ENCODE measurements around the gene RPS6KA1. TPM values are rescaled to one million over a fixed set of nuclear protein-coding genes. Genes with fewer than 3 reads are reported as not detected.

Gene RPS6KA1
- total and polyA plus RNA-seq, 2 of the 13 experiments (the other 11 are each of a cell fraction or from before 2014, with no cell fraction given): 19.6 to 24.2 TPM

DNA sequence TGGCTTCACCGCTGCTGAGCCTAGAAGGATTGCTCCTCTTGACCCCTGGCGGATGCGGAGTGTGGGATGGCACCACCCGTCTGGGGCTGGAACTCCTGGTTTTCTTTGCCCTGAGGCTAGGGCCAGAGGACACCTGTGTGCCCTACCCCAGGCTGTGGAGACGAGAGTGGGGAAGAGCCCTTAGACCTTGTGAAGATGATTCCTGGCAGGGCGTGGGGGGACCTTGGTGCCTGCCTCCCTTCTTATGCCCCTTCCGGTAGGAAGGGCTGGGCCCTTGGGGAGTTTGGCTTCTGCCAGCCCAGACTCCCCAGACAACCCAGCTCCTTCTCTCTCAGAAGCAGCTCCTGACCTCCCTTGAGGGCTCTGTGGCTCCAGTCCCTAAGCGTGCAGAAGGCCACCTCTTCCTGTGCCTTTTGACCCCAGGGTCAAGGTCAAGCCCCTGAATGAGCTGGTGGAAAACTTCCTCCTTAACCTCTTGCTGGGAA lies 891 bp downstream of the RPS6KA1 start:
- POLR2A ChIA-PET: interaction anchor here (1.6 to 5.8 kb wide), 2 partner anchors 30 to 98 kb away, joined by 3 to 41 read pairs; partner anchors contain the start of gene DHDDS
- Histone ChIP-seq H3K36me3 (replicated peaks in 1 of 2; ENCODE audit: control insufficient read depth in 1 of 2, insufficient read depth in 2 of 2, low read length in 2 of 2) (no peaks in the 10 kb centered on the region), H3K9me3 (ENCODE audit: low read length) (no peaks in the 10 kb centered on the region), H3K79me2 (ENCODE audit: insufficient read depth, low read length) (peaks cover 22% of the 10 kb centered on the region), H3K9ac (ENCODE audit: insufficient read depth, low read depth, low read length) (peak overlapping the region; percentile 78), H3K27ac (ENCODE audit: extremely low read length, insufficient read depth, low read length) (peak overlapping the region; percentile 47), H4K20me1 (ENCODE audit: insufficient read depth, low read length) (0 out of 2 replicates have a peak, but pooled peaks cover 9% of the 10 kb centered on the region), H3K4me3 (replicated peaks in 1 of 3; ENCODE audit: insufficient read depth in 1 of 3, low read depth in 2 of 3, low read length in 3 of 3) (peak overlapping the region; percentile 62 to 92 (median 89)), H3K4me1 (ENCODE audit: insufficient read depth, low read length) (peaks cover 72% of the 10 kb centered on the region), H3K27me3 (ENCODE audit: control insufficient read depth in 1 of 2, insufficient read depth in 2 of 2, low read length in 2 of 2) (peaks cover 0 to 3% of the 10 kb centered on the region in 2 experiments; a peak in 1 of 5 replicates), H2AFZ (ENCODE audit: low read length) (no peak overlapping the region), H3K4me2 (ENCODE audit: low read depth, low read length) (peak overlapping the region; percentile 93)
- 0% methylated on average over 1 of the region's 8 CpGs for WGBS (ENCODE audit: low lambda C conversion rate)
- FAIRE-seq: no peak
- DNase-seq (ENCODE audit: low spot score): no peak
- intact Hi-C loops (cut with micrococcal nuclease; ENCODE audit: unreplicated experiment) (no loop called here), in situ Hi-C loops (cut with HindIII; ENCODE audit: extremely low pct_ligation_motif_present, low pct_unique_long_range_greater_than_20kb) (no loop called here)
- CTCF ChIA-PET (ENCODE audit: low intra/inter-chr PET ratio, low total read pairs): interaction anchor here (1.2 to 2.3 kb wide), 2 partner anchors 11 to 30 kb away, joined by 3 to 13 read pairs; no protein-coding TSS in a partner anchor
- no TSS peak for BruUV-seq (replicated peaks)
- ATAC-seq: peak; percentile 30
- TF ChIP-seq ZNF10 (CRISPR knock-in tag; IDR thresholded peaks at IDR 0.05; ENCODE audit: borderline replicate concordance, low read depth): no peak
- 0 out of 2 replicates have a peak, but pooled peaks have one; percentile 3 for TF ChIP-seq ZFX (CRISPR knock-in tag; IDR thresholded peaks at IDR 0.05; ENCODE audit: low read depth)
- TF ChIP-seq ZNF776 (CRISPR knock-in tag; IDR thresholded peaks at IDR 0.05): no peak
- no peak for TF ChIP-seq CBFB (CRISPR knock-in tag; IDR thresholded peaks at IDR 0.05)
- TF ChIP-seq, protein P1, sequence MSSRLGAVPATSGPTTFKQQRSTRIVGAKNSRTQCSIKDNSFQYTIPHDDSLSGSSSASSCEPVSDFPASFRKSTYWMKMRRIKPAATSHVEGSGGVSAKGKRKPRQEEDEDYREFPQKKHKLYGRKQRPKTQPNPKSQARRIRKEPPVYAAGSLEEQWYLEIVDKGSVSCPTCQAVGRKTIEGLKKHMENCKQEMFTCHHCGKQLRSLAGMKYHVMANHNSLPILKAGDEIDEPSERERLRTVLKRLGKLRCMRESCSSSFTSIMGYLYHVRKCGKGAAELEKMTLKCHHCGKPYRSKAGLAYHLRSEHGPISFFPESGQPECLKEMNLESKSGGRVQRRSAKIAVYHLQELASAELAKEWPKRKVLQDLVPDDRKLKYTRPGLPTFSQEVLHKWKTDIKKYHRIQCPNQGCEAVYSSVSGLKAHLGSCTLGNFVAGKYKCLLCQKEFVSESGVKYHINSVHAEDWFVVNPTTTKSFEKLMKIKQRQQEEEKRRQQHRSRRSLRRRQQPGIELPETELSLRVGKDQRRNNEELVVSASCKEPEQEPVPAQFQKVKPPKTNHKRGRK (CRISPR knock-in tag; IDR thresholded peaks at IDR 0.05): no peak
- TF ChIP-seq STAT5B (CRISPR knock-in tag; IDR thresholded peaks at IDR 0.05): no peak
- TF ChIP-seq ZNF34 (CRISPR knock-in tag; IDR thresholded peaks at IDR 0.05; ENCODE audit: borderline replicate concordance): no peak
- TF ChIP-seq NR2F2 (IDR thresholded peaks at IDR 0.05; ENCODE audit: borderline replicate concordance, low read depth): peak; percentile 57
- TF ChIP-seq, protein P2, sequence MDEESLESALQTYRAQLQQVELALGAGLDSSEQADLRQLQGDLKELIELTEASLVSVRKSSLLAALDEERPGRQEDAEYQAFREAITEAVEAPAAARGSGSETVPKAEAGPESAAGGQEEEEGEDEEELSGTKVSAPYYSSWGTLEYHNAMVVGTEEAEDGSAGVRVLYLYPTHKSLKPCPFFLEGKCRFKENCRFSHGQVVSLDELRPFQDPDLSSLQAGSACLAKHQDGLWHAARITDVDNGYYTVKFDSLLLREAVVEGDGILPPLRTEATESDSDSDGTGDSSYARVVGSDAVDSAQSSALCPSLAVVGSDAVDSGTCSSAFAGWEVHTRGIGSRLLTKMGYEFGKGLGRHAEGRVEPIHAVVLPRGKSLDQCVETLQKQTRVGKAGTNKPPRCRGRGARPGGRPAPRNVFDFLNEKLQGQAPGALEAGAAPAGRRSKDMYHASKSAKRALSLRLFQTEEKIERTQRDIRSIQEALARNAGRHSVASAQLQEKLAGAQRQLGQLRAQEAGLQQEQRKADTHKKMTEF (CRISPR knock-in tag; IDR thresholded peaks at IDR 0.05): no peak
- no peak for TF ChIP-seq FOXA3 (CRISPR knock-in tag; IDR thresholded peaks at IDR 0.05)
- no peak for TF ChIP-seq RFXAP (CRISPR knock-in tag; IDR thresholded peaks at IDR 0.05; ENCODE audit: borderline replicate concordance)
- no peak for TF ChIP-seq JDP2 (CRISPR knock-in tag; IDR thresholded peaks at IDR 0.05; ENCODE audit: borderline replicate concordance)
- peak; percentile 45; the same call in 1 of the 2 replicates for TF ChIP-seq ZFP90 (CRISPR knock-in tag; IDR thresholded peaks at IDR 0.05; ENCODE audit: borderline replicate concordance)
- no peak for TF ChIP-seq MAF1 (CRISPR knock-in tag; IDR thresholded peaks at IDR 0.05; ENCODE audit: borderline replicate concordance)
- TF ChIP-seq, protein P3, sequence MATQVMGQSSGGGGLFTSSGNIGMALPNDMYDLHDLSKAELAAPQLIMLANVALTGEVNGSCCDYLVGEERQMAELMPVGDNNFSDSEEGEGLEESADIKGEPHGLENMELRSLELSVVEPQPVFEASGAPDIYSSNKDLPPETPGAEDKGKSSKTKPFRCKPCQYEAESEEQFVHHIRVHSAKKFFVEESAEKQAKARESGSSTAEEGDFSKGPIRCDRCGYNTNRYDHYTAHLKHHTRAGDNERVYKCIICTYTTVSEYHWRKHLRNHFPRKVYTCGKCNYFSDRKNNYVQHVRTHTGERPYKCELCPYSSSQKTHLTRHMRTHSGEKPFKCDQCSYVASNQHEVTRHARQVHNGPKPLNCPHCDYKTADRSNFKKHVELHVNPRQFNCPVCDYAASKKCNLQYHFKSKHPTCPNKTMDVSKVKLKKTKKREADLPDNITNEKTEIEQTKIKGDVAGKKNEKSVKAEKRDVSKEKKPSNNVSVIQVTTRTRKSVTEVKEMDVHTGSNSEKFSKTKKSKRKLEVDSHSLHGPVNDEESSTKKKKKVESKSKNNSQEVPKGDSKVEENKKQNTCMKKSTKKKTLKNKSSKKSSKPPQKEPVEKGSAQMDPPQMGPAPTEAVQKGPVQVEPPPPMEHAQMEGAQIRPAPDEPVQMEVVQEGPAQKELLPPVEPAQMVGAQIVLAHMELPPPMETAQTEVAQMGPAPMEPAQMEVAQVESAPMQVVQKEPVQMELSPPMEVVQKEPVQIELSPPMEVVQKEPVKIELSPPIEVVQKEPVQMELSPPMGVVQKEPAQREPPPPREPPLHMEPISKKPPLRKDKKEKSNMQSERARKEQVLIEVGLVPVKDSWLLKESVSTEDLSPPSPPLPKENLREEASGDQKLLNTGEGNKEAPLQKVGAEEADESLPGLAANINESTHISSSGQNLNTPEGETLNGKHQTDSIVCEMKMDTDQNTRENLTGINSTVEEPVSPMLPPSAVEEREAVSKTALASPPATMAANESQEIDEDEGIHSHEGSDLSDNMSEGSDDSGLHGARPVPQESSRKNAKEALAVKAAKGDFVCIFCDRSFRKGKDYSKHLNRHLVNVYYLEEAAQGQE (IDR thresholded peaks at IDR 0.05; ENCODE audit: borderline replicate concordance in 1 of 2, low read depth in 1 of 2, low read length in 2 of 2): no peak
- TF ChIP-seq KLF9 (CRISPR knock-in tag; IDR thresholded peaks at IDR 0.05; ENCODE audit: low read depth): no peak
- no peak for TF ChIP-seq KAT2B (IDR thresholded peaks at IDR 0.05; ENCODE audit: borderline replicate concordance, low read depth, low read length)
- TF ChIP-seq ZNF660 (CRISPR knock-in tag; IDR thresholded peaks at IDR 0.05; ENCODE audit: borderline replicate concordance, low read depth): no peak
